ENCODE measurements around the gene ECE2. TPM values are rescaled to one million over a fixed set of nuclear protein-coding genes. Genes with fewer than 3 reads are reported as not detected.
A peak's percentile ranks its signal among the peaks of the same experiment; 100 is the strongest.

Gene ECE2
- total RNA-seq, 1 experiment from 2014 or later: 0.46 TPM

DNA sequence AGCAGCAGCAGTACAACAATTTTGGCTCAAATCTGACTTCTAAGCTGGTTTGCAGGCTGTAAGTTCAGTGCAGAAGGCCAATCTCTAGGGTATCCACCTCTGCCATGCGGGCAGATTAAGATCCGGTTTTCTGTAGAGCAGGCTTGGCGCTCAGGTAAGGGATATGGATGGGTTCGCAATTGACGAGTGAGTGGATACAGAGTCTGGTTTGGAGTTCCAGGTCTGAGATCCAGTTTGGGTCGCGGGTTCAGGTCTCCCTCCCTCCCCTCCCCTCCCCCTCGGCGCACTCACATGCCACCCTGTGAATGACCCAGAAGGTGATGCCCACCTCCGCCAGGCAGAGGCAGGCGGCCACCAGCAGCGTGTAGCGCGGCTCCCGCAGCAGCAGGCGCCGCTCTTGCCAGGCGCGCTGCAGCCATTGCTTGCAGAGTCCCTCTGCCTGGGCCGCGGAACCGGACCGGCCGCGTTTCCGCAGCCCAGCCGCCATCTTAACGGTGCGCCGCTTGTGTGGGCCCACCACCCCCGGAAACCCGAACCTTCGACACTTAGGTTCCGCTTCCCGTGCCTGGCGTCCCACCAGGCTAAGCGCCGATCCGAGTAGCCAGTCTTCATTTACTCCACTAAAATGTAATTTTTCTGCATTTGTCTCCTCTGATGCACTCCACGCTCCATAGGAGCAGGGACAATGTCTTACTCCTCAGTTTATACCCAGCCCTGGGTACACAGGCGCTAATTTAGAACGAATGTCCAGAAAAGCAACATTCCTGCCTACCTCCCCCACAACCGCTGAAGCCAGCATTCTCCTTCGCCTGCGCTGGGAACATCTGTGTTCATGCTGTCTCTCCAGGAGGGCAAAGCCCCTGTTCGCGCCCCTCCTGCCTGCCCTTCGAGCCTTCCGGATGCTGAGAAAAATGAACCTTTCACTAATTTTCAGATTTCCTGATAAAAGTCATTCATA, 27.1 kb upstream of the ECE2 start, which contains the start of gene ALG3:
Gene ALG3, minus strand, starts transcription at position 509 of the 958 bp plus-strand sequence. Its CDS starts 22 bp downstream, at position 487.
- DNase-seq (ENCODE audit: low spot score): peak; percentile 88
- Mint-ChIP-seq H3K27me3 (ENCODE audit: low read depth) (no peaks in the 10 kb centered on the region), H3K4me1 (0 out of 2 replicates have a peak, but pooled peaks cover 5% of the 10 kb centered on the region), H3K36me3 (peaks cover 12% of the 10 kb centered on the region), H3K4me3 (peak within 1 kb of the TSS; percentile 98), H3K9me3 (no peaks in the 10 kb centered on the region), H3K27ac (peak within 1 kb of the TSS; percentile 100)
- CTCF ChIA-PET: interaction anchor here (0.6 to 1.4 kb wide), 8 partner anchors 12 to 96 kb away, joined by 3 to 22 read pairs (median 6); partner anchors contain the start of genes ABCF3 and VWA5B2
- POLR2A ChIA-PET: no interaction called here
- peak; percentile 22 for ATAC-seq
- no peak for TF ChIP-seq JAZF1 (CRISPR knock-in tag; IDR thresholded peaks at IDR 0.05)
- peak; percentile 16; the same call in 1 of the 2 replicates for TF ChIP-seq NFATC4 (CRISPR knock-in tag; IDR thresholded peaks at IDR 0.05)
- TF ChIP-seq, protein P1, sequence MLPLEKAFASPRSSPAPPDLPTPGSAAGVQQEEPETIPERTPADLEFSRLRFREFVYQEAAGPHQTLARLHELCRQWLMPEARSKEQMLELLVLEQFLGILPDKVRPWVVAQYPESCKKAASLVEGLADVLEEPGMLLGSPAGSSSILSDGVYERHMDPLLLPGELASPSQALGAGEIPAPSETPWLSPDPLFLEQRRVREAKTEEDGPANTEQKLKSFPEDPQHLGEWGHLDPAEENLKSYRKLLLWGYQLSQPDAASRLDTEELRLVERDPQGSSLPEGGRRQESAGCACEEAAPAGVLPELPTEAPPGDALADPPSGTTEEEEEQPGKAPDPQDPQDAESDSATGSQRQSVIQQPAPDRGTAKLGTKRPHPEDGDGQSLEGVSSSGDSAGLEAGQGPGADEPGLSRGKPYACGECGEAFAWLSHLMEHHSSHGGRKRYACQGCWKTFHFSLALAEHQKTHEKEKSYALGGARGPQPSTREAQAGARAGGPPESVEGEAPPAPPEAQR (CRISPR knock-in tag; IDR thresholded peaks at IDR 0.05): no peak
- TF ChIP-seq RORB (CRISPR knock-in tag; IDR thresholded peaks at IDR 0.05): no peak
- TF ChIP-seq, protein P2, sequence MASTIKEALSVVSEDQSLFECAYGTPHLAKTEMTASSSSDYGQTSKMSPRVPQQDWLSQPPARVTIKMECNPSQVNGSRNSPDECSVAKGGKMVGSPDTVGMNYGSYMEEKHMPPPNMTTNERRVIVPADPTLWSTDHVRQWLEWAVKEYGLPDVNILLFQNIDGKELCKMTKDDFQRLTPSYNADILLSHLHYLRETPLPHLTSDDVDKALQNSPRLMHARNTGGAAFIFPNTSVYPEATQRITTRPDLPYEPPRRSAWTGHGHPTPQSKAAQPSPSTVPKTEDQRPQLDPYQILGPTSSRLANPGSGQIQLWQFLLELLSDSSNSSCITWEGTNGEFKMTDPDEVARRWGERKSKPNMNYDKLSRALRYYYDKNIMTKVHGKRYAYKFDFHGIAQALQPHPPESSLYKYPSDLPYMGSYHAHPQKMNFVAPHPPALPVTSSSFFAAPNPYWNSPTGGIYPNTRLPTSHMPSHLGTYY (CRISPR knock-in tag; IDR thresholded peaks at IDR 0.05): no peak
- TF ChIP-seq NFYB (CRISPR knock-in tag; conservative IDR thresholded peaks at IDR 0.05; ENCODE audit: low read depth): no peak; the same call in 1 of the 2 replicates
- TF ChIP-seq, protein P3, sequence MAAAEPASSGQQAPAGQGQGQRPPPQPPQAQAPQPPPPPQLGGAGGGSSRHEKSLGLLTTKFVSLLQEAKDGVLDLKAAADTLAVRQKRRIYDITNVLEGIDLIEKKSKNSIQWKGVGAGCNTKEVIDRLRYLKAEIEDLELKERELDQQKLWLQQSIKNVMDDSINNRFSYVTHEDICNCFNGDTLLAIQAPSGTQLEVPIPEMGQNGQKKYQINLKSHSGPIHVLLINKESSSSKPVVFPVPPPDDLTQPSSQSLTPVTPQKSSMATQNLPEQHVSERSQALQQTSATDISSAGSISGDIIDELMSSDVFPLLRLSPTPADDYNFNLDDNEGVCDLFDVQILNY (CRISPR knock-in tag; IDR thresholded peaks at IDR 0.05): peak; percentile 74; the same call in 1 of the 2 replicates
- TF ChIP-seq, protein P4, sequence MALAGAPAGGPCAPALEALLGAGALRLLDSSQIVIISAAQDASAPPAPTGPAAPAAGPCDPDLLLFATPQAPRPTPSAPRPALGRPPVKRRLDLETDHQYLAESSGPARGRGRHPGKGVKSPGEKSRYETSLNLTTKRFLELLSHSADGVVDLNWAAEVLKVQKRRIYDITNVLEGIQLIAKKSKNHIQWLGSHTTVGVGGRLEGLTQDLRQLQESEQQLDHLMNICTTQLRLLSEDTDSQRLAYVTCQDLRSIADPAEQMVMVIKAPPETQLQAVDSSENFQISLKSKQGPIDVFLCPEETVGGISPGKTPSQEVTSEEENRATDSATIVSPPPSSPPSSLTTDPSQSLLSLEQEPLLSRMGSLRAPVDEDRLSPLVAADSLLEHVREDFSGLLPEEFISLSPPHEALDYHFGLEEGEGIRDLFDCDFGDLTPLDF (CRISPR knock-in tag; IDR thresholded peaks at IDR 0.05): no peak
- TF ChIP-seq FOXP1 (CRISPR knock-in tag; IDR thresholded peaks at IDR 0.05; ENCODE audit: borderline replicate concordance): peak; percentile 93
- no peak for TF ChIP-seq ZNF121 (CRISPR knock-in tag; IDR thresholded peaks at IDR 0.05)
- TF ChIP-seq TP53 (CRISPR knock-in tag; IDR thresholded peaks at IDR 0.05): no peak
- TF ChIP-seq, protein P5, sequence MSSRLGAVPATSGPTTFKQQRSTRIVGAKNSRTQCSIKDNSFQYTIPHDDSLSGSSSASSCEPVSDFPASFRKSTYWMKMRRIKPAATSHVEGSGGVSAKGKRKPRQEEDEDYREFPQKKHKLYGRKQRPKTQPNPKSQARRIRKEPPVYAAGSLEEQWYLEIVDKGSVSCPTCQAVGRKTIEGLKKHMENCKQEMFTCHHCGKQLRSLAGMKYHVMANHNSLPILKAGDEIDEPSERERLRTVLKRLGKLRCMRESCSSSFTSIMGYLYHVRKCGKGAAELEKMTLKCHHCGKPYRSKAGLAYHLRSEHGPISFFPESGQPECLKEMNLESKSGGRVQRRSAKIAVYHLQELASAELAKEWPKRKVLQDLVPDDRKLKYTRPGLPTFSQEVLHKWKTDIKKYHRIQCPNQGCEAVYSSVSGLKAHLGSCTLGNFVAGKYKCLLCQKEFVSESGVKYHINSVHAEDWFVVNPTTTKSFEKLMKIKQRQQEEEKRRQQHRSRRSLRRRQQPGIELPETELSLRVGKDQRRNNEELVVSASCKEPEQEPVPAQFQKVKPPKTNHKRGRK (CRISPR knock-in tag; IDR thresholded peaks at IDR 0.05; ENCODE audit: borderline replicate concordance): no peak
- no peak for TF ChIP-seq ZNF317 (CRISPR knock-in tag; IDR thresholded peaks at IDR 0.05; ENCODE audit: borderline replicate concordance, low read depth)
- TF ChIP-seq GTF2I (CRISPR knock-in tag; conservative IDR thresholded peaks at IDR 0.05): no peak
- TF ChIP-seq, protein P6, sequence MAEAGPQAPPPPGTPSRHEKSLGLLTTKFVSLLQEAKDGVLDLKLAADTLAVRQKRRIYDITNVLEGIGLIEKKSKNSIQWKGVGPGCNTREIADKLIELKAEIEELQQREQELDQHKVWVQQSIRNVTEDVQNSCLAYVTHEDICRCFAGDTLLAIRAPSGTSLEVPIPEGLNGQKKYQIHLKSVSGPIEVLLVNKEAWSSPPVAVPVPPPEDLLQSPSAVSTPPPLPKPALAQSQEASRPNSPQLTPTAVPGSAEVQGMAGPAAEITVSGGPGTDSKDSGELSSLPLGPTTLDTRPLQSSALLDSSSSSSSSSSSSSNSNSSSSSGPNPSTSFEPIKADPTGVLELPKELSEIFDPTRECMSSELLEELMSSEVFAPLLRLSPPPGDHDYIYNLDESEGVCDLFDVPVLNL (CRISPR knock-in tag; IDR thresholded peaks at IDR 0.05; ENCODE audit: borderline replicate concordance, low read depth): no peak
- TF ChIP-seq ATF1 (CRISPR knock-in tag; IDR thresholded peaks at IDR 0.05): peak; percentile 80
- TF ChIP-seq, protein P7, sequence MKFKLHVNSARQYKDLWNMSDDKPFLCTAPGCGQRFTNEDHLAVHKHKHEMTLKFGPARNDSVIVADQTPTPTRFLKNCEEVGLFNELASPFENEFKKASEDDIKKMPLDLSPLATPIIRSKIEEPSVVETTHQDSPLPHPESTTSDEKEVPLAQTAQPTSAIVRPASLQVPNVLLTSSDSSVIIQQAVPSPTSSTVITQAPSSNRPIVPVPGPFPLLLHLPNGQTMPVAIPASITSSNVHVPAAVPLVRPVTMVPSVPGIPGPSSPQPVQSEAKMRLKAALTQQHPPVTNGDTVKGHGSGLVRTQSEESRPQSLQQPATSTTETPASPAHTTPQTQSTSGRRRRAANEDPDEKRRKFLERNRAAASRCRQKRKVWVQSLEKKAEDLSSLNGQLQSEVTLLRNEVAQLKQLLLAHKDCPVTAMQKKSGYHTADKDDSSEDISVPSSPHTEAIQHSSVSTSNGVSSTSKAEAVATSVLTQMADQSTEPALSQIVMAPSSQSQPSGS (CRISPR knock-in tag; IDR thresholded peaks at IDR 0.05; ENCODE audit: borderline replicate concordance, low read depth): 0 out of 2 replicates have a peak, but pooled peaks have one; percentile 32
- TF ChIP-seq, protein P8, sequence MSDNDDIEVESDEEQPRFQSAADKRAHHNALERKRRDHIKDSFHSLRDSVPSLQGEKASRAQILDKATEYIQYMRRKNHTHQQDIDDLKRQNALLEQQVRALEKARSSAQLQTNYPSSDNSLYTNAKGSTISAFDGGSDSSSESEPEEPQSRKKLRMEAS (CRISPR knock-in tag; IDR thresholded peaks at IDR 0.05): peak; percentile 71
- no peak for TF ChIP-seq HMGA2 (CRISPR knock-in tag; IDR thresholded peaks at IDR 0.05)
- TF ChIP-seq ELF4 (CRISPR knock-in tag; IDR thresholded peaks at IDR 0.05; ENCODE audit: low read depth): 0 out of 2 replicates have a peak, but pooled peaks have one; percentile 36
- peak; percentile 66; the same call in 1 of the 2 replicates for TF ChIP-seq NFE2L1 (CRISPR knock-in tag; IDR thresholded peaks at IDR 0.05)
- no peak for TF ChIP-seq IRF2 (CRISPR knock-in tag; IDR thresholded peaks at IDR 0.05; ENCODE audit: borderline replicate concordance, low read depth)

Data from WTC11 (cell line).